MM.1S (cell line): Measurements from ENCODE around the gene MYBPHL.

Experiments
- CTCF ChIP-seq: fragments of 300-600 bp; sonication (generic); IDR thresholded peaks from 2 replicates; pipeline ENCODE4 v1.5.1; 2016; ENCODE audit warnings: antibody characterized with exemption, low read length, mixed read lengths
- EZH2 ChIP-seq: fragments of 300-600 bp; sonication (generic); optimal IDR thresholded peaks from 2 replicates; pipeline ENCODE3; 2017; ENCODE audit warnings: low read depth, mild to moderate bottlenecking, antibody characterized with exemption, low read length, mixed read lengths

GRCh38 chr1:109264379-109264755, 42.4 kb downstream of the MYBPHL start:
- no peak for TF ChIP-seq CTCF
- TF ChIP-seq EZH2: no peak
